B cell (primary cell): ENCODE measurements around the gene XPNPEP2. TPM values are rescaled to one million over a fixed set of nuclear protein-coding genes. Genes with fewer than 3 reads are reported as not detected.
A peak's percentile ranks its signal among the peaks of the same experiment; 100 is the strongest.

Source experiments
- ATAC-seq: fragments of 200-7000 bp; cut with Tn5 transposase; one replicate; pipeline ENCODE4 v1.10.0; 2021; ENCODE audit warnings: low read depth, mild to moderate bottlenecking, moderate number of reproducible peaks, moderate library complexity
- CTCF ChIA-PET: fragments of 350-600 bp; sonication (Branson Sonifier 250); formaldehyde crosslinking; loops from one replicate; lab custom pipeline; 2021; ENCODE audit warnings: antibody characterized with exemption, inconsistent platforms; lab: Charles Lee
- POLR2A ChIA-PET: fragments of 350-600 bp; sonication (Branson Sonifier 250); formaldehyde crosslinking; loops from one replicate; lab custom pipeline; 2021; ENCODE audit warnings: antibody characterized with exemption; lab: Charles Lee
- DNase-seq: peaks from one replicate; pipeline ENCODE4 v3.0.0; 2013
- H2AFZ ChIP-seq: 2 replicates; pipeline ENCODE4 v1.6.1; 2012; ENCODE audit warnings: mild to moderate bottlenecking, low read depth, low read length; ENCODE audit not compliant: insufficient read depth, poor library complexity, severe bottlenecking
- H3K27ac ChIP-seq, 2 donors: 1 replicate in 1 of 2; 2 replicates in 1 of 2; pipeline ENCODE4 v1.5.1; 2012 to 2013; ENCODE audit warnings: low read length in 2 of 2, mild to moderate bottlenecking in 2 of 2, moderate library complexity in 1 of 2
- H3K27me3 ChIP-seq, 4 experiments: fragments of 200-600 bp in 1 of 4; sonication (generic) in 1 of 4; replicated peaks in 1 of 4; 1 replicate in 2 of 4; 2 replicates in 2 of 4; pipeline versions ENCODE4 v1.6.1 to v1.7.0; 2013 to 2016; ENCODE audit warnings: low read length in 3 of 4, mild to moderate bottlenecking in 2 of 4, mixed read lengths in 1 of 4, moderate library complexity in 1 of 4; ENCODE audit not compliant: insufficient read depth in 4 of 4, control insufficient read depth in 3 of 4; ENCODE audit errors: control extremely low read depth in 1 of 4
- H3K36me3 ChIP-seq, 2 experiments: replicated peaks in 1 of 2; 1 replicate in 1 of 2; 2 replicates in 1 of 2; pipeline versions ENCODE4 v1.6.1 to v1.7.1; 2013; ENCODE audit warnings: low read length in 1 of 2; ENCODE audit not compliant: insufficient read depth in 2 of 2, control insufficient read depth in 1 of 2; ENCODE audit errors: control extremely low read depth in 1 of 2, extremely low read depth in 1 of 2
- H3K4me1 ChIP-seq, 2 donors: fragments of 200-600 bp in 1 of 2; sonication (generic) in 1 of 2; 1 replicate in 1 of 2; 2 replicates in 1 of 2; pipeline versions ENCODE4 v1.5.1 to v1.6.1; 2013 to 2017; ENCODE audit warnings: low read length in 2 of 2; ENCODE audit not compliant: control insufficient read depth in 2 of 2, insufficient read depth in 2 of 2
- H3K4me2 ChIP-seq: replicated peaks from 2 replicates; pipeline ENCODE3; 2012; ENCODE audit warnings: mild to moderate bottlenecking, low read depth, low read length; ENCODE audit not compliant: poor library complexity, severe bottlenecking
- H3K4me3 ChIP-seq, 5 experiments: fragments of 200-600 bp in 1 of 5; sonication (generic) in 1 of 5; 1 replicate in 3 of 5; 2 replicates in 2 of 5; pipeline versions ENCODE4 v1.5.1 to v1.7.0; 2011 to 2016; ENCODE audit warnings: low read length in 4 of 5, mild to moderate bottlenecking in 4 of 5, low read depth in 2 of 5, control low read depth in 1 of 5, moderate library complexity in 1 of 5; ENCODE audit not compliant: insufficient read depth in 1 of 5; ENCODE audit errors: control extremely low read depth in 1 of 5, extremely low read depth in 1 of 5
- H3K79me2 ChIP-seq: fragments of 200-600 bp; sonication (generic); one replicate; pipeline ENCODE4 v1.6.0; 2016; ENCODE audit warnings: low read length; ENCODE audit not compliant: control insufficient read depth, insufficient read depth
- H3K9ac ChIP-seq: fragments of 200-600 bp; sonication (generic); 2 replicates; pipeline ENCODE4 v1.6.1; 2017; ENCODE audit warnings: mild to moderate bottlenecking, low read length, moderate library complexity
- H3K9me3 ChIP-seq, 3 donors: one replicate each; pipeline versions ENCODE4 v1.6.1 to v1.7.1; 2013; ENCODE audit warnings: low read length in 2 of 3; ENCODE audit not compliant: control insufficient read depth in 2 of 3, insufficient read depth in 1 of 3; ENCODE audit errors: control extremely low read depth in 1 of 3
- H4K20me1 ChIP-seq: 2 replicates; pipeline ENCODE4 v1.6.0; 2012; ENCODE audit warnings: mild to moderate bottlenecking, low read length; ENCODE audit not compliant: insufficient read depth, control insufficient read depth, poor library complexity, severe bottlenecking
- H3K27ac Mint-ChIP-seq: one replicate; pipeline ENCODE4 v1.8.0; 2021; ENCODE audit warnings: mixed read lengths
- H3K27me3 Mint-ChIP-seq: one replicate; pipeline ENCODE4 v1.8.0; 2021; ENCODE audit warnings: mixed read lengths
- H3K4me1 Mint-ChIP-seq: one replicate; pipeline ENCODE4 v1.8.0; 2021; ENCODE audit warnings: mixed read lengths
- H3K4me3 Mint-ChIP-seq: one replicate; pipeline ENCODE4 v1.8.0; 2021; ENCODE audit warnings: mixed read lengths
- H3K9me3 Mint-ChIP-seq: one replicate; pipeline ENCODE4 v1.8.0; 2022; ENCODE audit warnings: mixed read lengths; ENCODE audit not compliant: insufficient read depth
- CTCF ChIP-seq: fragments of 200-600 bp; IDR thresholded peaks from one replicate; pipeline ENCODE4 v1.8.0; 2022; ENCODE audit warnings: antibody characterized with exemption, mild to moderate bottlenecking
- EZH2 ChIP-seq: IDR thresholded peaks from 2 replicates; pipeline ENCODE4 v1.6.1; 2012; ENCODE audit warnings: borderline replicate concordance, low read depth, mild to moderate bottlenecking, moderate library complexity, low read length; ENCODE audit not compliant: insufficient read depth, poor library complexity, severe bottlenecking
- WGBS: methylation state at CpG from one replicate; pipeline ENCODE4 v1.1.5; 2013; ENCODE audit warnings: missing lambda C conversion rate; ENCODE audit not compliant: insufficient coverage; 5-methylcytosine and 5-hydroxymethylcytosine counted together
- intact Hi-C: fragments of 100-400 bp; cut with micrococcal nuclease; formaldehyde crosslinking; loops from one replicate; pipeline ENCODE4 v1.10.0; 2022
- polyA plus RNA-seq: library from polyadenylated mRNA; depleted of rRNA; stranded (reverse); fragments of >200 nt; gene quantifications from 2 replicates; pipeline ENCODE4 v1.2.3, GENCODE V29; 2012
- total RNA-seq, 2 donors: library from RNA; stranded (reverse); fragments of 120-200 nt in 1 of 2; gene quantifications; 1 replicate in 1 of 2; 2 replicates in 1 of 2; pipeline versions ENCODE4 v1.2.3 to v1.2.4, GENCODE V29; 2013 to 2022

The XPNPEP2 gene
- total and polyA plus RNA-seq, 2 donors (not counting 1 experiment from before 2014, with no cell fraction given), result 0.31 TPM; not detected in 1

DNA sequence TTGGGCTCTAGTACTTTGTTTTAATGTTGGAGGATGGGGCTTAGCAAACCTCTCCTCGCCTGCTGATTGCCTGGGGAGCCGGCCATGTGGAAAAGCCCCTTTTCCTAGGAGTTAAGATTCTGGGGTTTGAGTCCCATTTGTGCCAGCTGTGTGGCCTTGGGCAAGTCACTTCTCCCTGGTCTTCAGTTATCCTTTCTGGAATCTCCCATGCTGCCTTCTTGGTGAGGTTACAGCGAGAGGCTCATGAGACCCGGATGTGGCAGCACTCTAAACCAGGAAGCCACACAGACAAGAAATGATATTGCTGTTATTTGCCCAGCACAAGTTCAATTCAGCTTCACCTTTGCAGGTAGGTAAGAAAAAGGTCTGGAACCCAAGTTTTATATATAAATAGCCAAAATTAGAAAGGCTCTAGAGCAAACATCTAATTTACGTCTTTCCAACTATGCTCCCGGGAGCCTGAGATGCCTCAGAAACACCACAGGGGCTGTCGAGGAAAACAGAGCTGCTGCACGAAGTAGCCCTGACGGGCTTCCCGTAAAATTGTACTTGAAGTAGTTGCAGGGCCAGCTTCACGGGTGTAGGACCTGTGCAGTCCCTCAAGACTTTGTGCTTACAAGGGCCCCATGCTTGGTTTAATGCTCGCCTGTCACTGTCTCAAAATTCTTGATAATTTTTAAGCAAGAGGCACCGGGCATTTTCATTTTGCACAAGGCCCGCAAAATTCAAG is 32.7 kb downstream of the XPNPEP2 start:
- TF ChIP-seq CTCF, result no peak
- TF ChIP-seq EZH2, result no peak
- H3K27ac ChIP-seq, result peak overlapping the region; percentile 88 to 90
- Mint-ChIP-seq H3K27me3 (no peaks in the 10 kb centered on the region), H3K4me3 (no peak overlapping the region), H3K27ac (peak overlapping the region; percentile 90), H3K9me3 (no peaks in the 10 kb centered on the region), H3K4me1 (peaks cover 65% of the 10 kb centered on the region)
- H3K4me1 ChIP-seq, result peaks cover 79 to 92% of the 10 kb centered on the region in 2 donors
- CTCF ChIA-PET, result interaction anchor here (0.8 to 4.0 kb wide), 7 partner anchors 11 to 135 kb away, joined by 3 to 32 read pairs (median 4); no protein-coding TSS in a partner anchor
- POLR2A ChIA-PET, result interaction anchor here (1.3 to 2.7 kb wide), 4 partner anchors 11 to 24 kb away, joined by 4 to 35 read pairs (median 7); no protein-coding TSS in a partner anchor
- WGBS, result 75% methylated on average over 2 of the region's 14 CpGs
- H3K9ac ChIP-seq, result no peak overlapping the region
- peak overlapping the region; percentile 16 for H2AFZ ChIP-seq
- DNase-seq (peak; percentile 39), ATAC-seq (no peak)
- intact Hi-C loops, result no loop called here
- H3K9me3 ChIP-seq, result no peaks in the 10 kb centered on the region
- peaks cover 8% of the 10 kb centered on the region for H3K79me2 ChIP-seq
- H3K27me3 ChIP-seq, result no peaks in the 10 kb centered on the region
- peak overlapping the region; percentile 56 for H3K4me2 ChIP-seq
- H3K4me3 ChIP-seq, result peak overlapping the region in 1 of 5 experiments; percentile 13
- H4K20me1 ChIP-seq, result no peaks in the 10 kb centered on the region
- no peaks in the 10 kb centered on the region for H3K36me3 ChIP-seq
